PFSK-1 (cell line): ENCODE results near the gene CD300C.

ENCODE experiments used
- FOXP2 ChIP-seq: optimal IDR thresholded peaks from 2 replicates; pipeline ENCODE3; 2011; ENCODE audit warnings: borderline replicate concordance, control low read depth, inconsistent platforms; ENCODE audit not compliant: insufficient read depth; ENCODE audit errors: extremely low read length, extremely low read depth
- POLR2AphosphoS5 ChIP-seq: IDR thresholded peaks from 2 replicates; pipeline ENCODE4 v1.6.1; 2012; ENCODE audit warnings: low read depth, mild to moderate bottlenecking, control low read depth, low read length, moderate library complexity
- SIN3A ChIP-seq: IDR thresholded peaks from 2 replicates; pipeline ENCODE4 v1.6.1; 2012; ENCODE audit warnings: mild to moderate bottlenecking, low read length, moderate library complexity, borderline replicate concordance; ENCODE audit not compliant: insufficient read depth
- TAF1 ChIP-seq: IDR thresholded peaks from 2 replicates; pipeline ENCODE4 v1.6.1; 2012; ENCODE audit warnings: low read length, control low read depth, borderline replicate concordance; ENCODE audit not compliant: insufficient read depth
- TF ChIP-seq, protein P1 (sequence below), 2 experiments: IDR thresholded peaks; 2 replicates each; pipeline versions ENCODE4 v1.6.1 to v1.8.0; 2011 to 2012; ENCODE audit warnings: low read depth in 2 of 2, low read length in 2 of 2, control low read depth in 1 of 2, inconsistent platforms in 1 of 2, mild to moderate bottlenecking in 1 of 2, moderate library complexity in 1 of 2; ENCODE audit not compliant: insufficient read depth in 1 of 2

Gene CD300C

DNA sequence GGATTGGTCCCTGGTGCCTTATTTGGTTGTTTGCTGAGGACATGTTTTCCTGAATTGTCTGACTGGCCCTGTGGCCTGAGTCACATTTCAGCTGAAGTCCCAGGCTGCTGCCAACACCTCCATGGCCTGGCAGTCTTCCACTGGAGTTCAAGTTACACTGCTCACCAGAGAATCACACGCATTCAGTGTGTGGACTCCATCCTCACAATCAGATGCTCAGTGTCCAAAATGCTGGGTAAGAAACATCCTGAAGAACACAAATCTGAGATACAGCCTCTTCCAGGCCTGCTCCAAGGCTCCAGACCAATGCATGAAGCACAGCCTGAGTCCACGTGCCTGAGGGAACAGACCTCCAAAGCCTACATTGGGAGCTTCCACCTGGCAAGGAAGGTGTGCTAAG lies 33.9 kb downstream of the CD300C start:
- no peak for TF ChIP-seq SIN3A
- TF ChIP-seq POLR2AphosphoS5, result no peak
- TF ChIP-seq TAF1, result no peak

DNA sequence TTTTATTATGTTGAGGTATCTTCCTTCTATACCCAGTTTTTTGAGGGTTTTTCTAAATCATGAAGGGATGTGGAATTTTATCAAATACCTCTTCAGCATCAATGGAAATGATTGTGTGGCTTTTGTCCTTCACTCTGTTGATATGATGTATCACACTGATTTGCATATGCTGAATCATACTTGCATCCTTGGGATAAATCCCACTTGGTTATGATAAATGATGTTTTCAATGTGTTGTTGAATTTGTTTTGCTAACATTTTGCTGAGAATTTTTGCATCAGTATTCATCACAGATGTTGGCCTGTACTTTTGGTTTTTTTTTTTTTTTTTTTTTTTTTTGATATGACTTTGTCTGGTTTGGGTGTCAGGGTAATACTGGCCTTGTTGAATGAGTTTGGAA lies 37.8 kb downstream of the CD300C start:
- no peak for TF ChIP-seq POLR2AphosphoS5
- no peak for TF ChIP-seq FOXP2

DNA sequence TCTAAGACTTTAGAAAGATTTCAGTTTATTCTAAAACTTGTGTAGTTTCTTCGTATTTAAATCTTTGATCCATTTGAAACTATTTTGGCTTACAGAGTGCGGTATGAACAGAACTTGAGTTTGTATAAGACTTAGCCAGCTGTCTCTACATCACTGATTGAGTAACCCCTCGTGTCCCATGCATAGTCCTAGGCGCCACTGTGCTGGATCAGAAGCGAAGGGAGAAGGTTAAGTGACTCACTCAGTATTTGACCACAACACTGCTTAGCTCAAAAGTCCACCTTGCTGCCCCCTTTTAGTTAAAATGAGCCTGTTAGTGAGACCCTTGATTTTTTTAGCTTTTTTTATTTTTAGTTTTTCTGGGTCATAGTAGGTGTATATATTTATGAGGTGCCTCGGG lies 43.1 kb downstream of the CD300C start:
- no peak for TF ChIP-seq SIN3A
- no peak for TF ChIP-seq POLR2AphosphoS5
- TF ChIP-seq FOXP2, result no peak
- TF ChIP-seq TAF1, result no peak
- TF ChIP-seq, protein P1, sequence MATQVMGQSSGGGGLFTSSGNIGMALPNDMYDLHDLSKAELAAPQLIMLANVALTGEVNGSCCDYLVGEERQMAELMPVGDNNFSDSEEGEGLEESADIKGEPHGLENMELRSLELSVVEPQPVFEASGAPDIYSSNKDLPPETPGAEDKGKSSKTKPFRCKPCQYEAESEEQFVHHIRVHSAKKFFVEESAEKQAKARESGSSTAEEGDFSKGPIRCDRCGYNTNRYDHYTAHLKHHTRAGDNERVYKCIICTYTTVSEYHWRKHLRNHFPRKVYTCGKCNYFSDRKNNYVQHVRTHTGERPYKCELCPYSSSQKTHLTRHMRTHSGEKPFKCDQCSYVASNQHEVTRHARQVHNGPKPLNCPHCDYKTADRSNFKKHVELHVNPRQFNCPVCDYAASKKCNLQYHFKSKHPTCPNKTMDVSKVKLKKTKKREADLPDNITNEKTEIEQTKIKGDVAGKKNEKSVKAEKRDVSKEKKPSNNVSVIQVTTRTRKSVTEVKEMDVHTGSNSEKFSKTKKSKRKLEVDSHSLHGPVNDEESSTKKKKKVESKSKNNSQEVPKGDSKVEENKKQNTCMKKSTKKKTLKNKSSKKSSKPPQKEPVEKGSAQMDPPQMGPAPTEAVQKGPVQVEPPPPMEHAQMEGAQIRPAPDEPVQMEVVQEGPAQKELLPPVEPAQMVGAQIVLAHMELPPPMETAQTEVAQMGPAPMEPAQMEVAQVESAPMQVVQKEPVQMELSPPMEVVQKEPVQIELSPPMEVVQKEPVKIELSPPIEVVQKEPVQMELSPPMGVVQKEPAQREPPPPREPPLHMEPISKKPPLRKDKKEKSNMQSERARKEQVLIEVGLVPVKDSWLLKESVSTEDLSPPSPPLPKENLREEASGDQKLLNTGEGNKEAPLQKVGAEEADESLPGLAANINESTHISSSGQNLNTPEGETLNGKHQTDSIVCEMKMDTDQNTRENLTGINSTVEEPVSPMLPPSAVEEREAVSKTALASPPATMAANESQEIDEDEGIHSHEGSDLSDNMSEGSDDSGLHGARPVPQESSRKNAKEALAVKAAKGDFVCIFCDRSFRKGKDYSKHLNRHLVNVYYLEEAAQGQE (IDR thresholded peaks at IDR 0.05; ENCODE audit: insufficient read depth in 1 of 2, low read depth in 2 of 2, low read length in 2 of 2), result no peak

DNA sequence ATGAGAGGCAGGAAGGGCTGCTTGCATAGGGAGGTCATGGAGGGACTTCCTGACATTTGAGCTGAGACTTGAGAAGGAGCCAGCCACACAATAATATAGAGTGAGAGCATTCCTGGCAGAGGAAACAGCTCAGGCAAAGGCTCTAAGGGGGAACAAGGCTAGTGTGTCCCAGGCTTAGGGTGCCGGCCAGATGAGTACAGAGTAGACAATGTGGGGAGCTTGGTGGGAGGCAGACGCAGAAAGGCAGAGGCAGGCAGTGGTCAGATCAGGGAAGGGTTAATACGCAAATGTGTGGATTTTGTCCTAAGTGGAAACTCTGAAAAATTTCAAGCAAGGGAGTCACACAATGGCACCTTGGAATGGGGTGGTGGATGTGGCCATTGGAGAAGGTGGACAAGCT lies 45.9 kb downstream of the CD300C start:
- TF ChIP-seq TAF1, result no peak
- TF ChIP-seq, protein P1 (IDR thresholded peaks at IDR 0.05; ENCODE audit: insufficient read depth in 1 of 2, low read depth in 2 of 2, low read length in 2 of 2), result no peak
- TF ChIP-seq FOXP2, result no peak
- no peak for TF ChIP-seq POLR2AphosphoS5
- no peak for TF ChIP-seq SIN3A

DNA sequence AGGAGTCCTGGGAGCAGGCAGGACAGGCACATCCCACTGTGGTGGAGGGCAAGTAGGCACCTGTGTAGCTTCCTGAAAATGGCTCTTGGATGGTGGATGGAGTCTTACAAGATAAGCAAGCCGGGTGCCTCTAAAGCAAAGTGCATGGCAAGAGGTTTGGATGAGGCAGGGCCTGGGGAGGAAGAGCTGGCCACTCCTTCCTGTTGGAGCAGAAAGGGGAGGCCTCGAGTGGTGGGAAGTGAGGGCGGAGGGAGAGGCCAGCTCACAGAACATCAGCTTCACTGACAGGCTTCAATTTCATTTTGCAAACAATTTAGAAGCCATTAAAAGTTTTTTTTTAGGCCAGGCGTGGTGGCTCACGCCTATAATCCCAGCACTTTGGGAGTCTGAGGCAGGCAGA lies 48.4 kb downstream of the CD300C start:
- TF ChIP-seq POLR2AphosphoS5 (no peak), SIN3A (no peak), TAF1 (no peak), FOXP2 (no peak)
- TF ChIP-seq, protein P1 (IDR thresholded peaks at IDR 0.05; ENCODE audit: insufficient read depth in 1 of 2, low read depth in 2 of 2, low read length in 2 of 2), result no peak

DNA sequence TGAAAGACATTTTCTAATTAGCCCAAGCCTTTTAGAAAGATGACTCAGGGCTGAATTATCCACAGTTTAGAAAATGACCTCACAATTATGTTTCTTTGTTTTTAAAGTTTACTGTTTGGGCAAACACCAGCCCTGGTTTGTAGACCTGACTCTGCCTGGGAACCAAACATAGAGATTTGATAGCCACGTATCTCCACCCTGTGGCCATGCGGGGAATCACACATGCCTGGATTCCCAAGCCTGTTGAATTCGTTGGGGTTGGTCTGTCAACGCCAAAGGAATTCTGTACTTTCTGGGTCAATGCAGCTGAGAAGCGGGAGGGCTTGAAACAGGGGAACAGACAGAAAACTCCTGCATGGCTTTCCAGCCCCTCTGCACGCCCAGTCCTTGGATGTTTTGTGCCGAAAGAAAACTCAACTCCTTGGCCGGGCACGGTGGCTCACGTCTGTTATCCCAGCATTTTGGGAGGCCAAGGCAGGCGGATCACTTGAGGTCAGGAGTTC lies 52.5 kb downstream of the CD300C start:
- TF ChIP-seq SIN3A (no peak), FOXP2 (no peak), POLR2AphosphoS5 (no peak), TAF1 (no peak)
- TF ChIP-seq, protein P1 (IDR thresholded peaks at IDR 0.05; ENCODE audit: insufficient read depth in 1 of 2, low read depth in 2 of 2, low read length in 2 of 2), result no peak
